Measurements from ENCODE around the gene INTS3.

GRCh38 chr1:153778824-153779519 is 51.1 kb downstream of the INTS3 start:
- no peak for TF ChIP-seq TAF1 (IDR thresholded peaks at IDR 0.05; ENCODE audit: low read depth, low read length)
- TF ChIP-seq POLR2AphosphoS5 (IDR thresholded peaks at IDR 0.05; ENCODE audit: low read depth, low read length) = no peak
- TF ChIP-seq POLR2A (IDR thresholded peaks at IDR 0.05; ENCODE audit: low read depth, low read length) = no peak
- no peak for TF ChIP-seq SPI1 (IDR thresholded peaks at IDR 0.05; ENCODE audit: low read depth, low read length)
- TF ChIP-seq POU2F2 (IDR thresholded peaks at IDR 0.05; ENCODE audit: low read depth, low read length) = no peak
- no peak for TF ChIP-seq PAX5 (IDR thresholded peaks at IDR 0.05; ENCODE audit: insufficient read depth, low read length, severe bottlenecking)

Measured in GM12891 (cell line).